HG03097 (cell line): ENCODE data around the gene TBCEL.
"Not testable (repeated sequence)": the region's sequence is repeated elsewhere in the genome, so short reads cannot be mapped to it uniquely, and the experiment has no call there.

Experiments used
- ATAC-seq: cut with Tn5 transposase; IDR thresholded peaks from one replicate; pipeline ENCODE4 v1.9.1; 2021; ENCODE audit not compliant: unreplicated experiment, low FRiP score

The TBCEL gene

GRCh38 chr11:121024989-121025388 is 1.1 kb downstream of the TBCEL start:
- ATAC-seq: no peak

- ATAC-seq: no peak
These were observed 5.3 kb downstream of the TBCEL start for GRCh38 chr11:121029153-121029552.

- no peak for ATAC-seq
These were observed 6.0 kb downstream of the TBCEL start for GRCh38 chr11:121029813-121030445.

- ATAC-seq: no peak
These were observed 7.3 kb downstream of the TBCEL start for GRCh38 chr11:121031167-121031566.

- not testable (repeated sequence) for ATAC-seq
These were observed 7.7 kb downstream of the TBCEL start for GRCh38 chr11:121031648-121032047.

GRCh38 chr11:121032546-121032945 is 8.6 kb downstream of the TBCEL start:
- ATAC-seq: no peak

- ATAC-seq: no peak
These were observed 9.7 kb downstream of the TBCEL start for GRCh38 chr11:121033635-121034034.

- ATAC-seq: no peak
These were observed 11.4 kb downstream of the TBCEL start for GRCh38 chr11:121035169-121035755.

- ATAC-seq: no peak
These were observed 11.9 kb downstream of the TBCEL start for GRCh38 chr11:121035780-121036179.

GRCh38 chr11:121037016-121037415 is 13.1 kb downstream of the TBCEL start:
- ATAC-seq: no peak

- ATAC-seq: no peak
These were observed 14.9 kb downstream of the TBCEL start for GRCh38 chr11:121038648-121039409.

- ATAC-seq: no peak
These were observed 16.2 kb downstream of the TBCEL start for GRCh38 chr11:121039971-121040613.

- no peak for ATAC-seq
These were observed 16.7 kb downstream of the TBCEL start for GRCh38 chr11:121040614-121041002.

GRCh38 chr11:121041072-121041471 is 17.2 kb downstream of the TBCEL start:
- ATAC-seq: no peak

GRCh38 chr11:121042296-121042695 is 18.4 kb downstream of the TBCEL start:
- ATAC-seq: no peak

- ATAC-seq: no peak
These were observed 24.0 kb downstream of the TBCEL start for GRCh38 chr11:121047926-121048325.

- no peak for ATAC-seq
These were observed 24.7 kb downstream of the TBCEL start for GRCh38 chr11:121048464-121049233.

- no peak for ATAC-seq
These were observed 29.3 kb downstream of the TBCEL start for GRCh38 chr11:121053244-121053643.

GRCh38 chr11:121054266-121054665 is 30.4 kb downstream of the TBCEL start:
- no peak for ATAC-seq

- no peak for ATAC-seq
These were observed 31.2 kb downstream of the TBCEL start for GRCh38 chr11:121055076-121055475.

- no peak for ATAC-seq
These were observed 34.0 kb downstream of the TBCEL start for GRCh38 chr11:121057922-121058321.
